ENCODE measurements around the gene TRIP11. TPM values are rescaled to one million over a fixed set of nuclear protein-coding genes. Genes with fewer than 3 reads are reported as not detected.
"Not testable (repeated sequence)": the region's sequence is repeated elsewhere in the genome, so short reads cannot be mapped to it uniquely, and the experiment has no call there.

Gene TRIP11
- total RNA-seq (2014; rRNA removed; shearing (Covaris generic)): 17.9 and 30.2 TPM in 2 replicates

DNA sequence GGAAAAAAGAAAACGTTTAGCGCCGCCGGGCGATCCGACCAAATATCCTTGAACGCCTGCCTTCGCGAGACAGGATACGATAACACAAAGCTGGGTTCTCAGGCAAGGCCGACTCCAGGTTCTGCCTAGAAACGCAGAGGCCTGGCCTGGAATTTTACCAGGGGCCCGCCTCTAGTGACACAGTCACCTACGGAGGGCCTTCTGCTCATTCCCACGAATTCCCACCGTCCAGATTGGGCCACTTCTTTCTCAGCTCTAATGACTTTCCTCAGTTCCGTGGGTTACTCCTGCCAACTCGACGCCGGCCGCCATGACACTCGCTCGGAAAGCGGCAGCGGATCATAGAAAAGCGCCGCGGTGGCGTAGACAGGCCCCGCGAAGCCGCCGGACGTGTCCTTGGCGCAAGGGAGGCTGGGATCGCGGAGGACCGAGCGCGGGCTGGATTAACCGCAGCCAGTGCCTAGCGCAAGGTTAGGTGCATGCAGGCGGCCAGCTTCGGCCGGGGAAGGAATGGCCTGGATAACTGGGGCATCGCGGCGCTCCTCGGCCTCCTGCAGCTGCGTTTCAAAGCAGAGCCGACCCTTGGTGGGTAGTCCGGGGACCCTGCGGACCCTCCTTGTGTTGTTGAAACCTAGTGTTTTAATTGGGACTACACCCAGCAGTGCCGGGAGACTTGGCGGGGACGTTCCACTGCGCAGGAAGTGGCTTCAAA is at the start of gene TRIP11:
Gene TRIP11 (minus strand): TSS at position 341 of the 712 bp plus-strand sequence. CDS start 374 bp downstream, outside the sequence.
- peak; percentile 89 for DNase-seq (ENCODE audit: low read depth)

GRCh38 chr14:92088494-92088893 is 48.6 kb upstream of the TRIP11 start:
- DNase-seq (ENCODE audit: low read depth): no peak

DNA sequence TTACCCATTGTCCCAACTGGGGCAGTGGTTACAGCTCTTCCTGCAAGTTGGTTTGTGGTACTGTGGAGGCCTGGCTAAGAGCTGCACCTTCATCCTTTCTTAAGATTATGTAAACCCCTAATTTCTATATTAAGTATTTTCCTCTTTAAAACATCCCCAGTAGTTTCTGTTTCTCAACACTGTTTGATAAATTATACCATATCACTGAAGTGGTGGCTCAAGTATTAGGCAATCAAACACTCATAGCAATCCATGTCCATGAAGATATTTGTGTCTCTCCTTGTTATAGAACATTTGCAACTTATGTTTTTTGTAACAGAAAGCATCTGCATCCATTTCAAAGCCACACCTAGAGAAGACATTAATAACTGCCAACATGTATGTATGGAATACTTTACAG is 34.7 kb upstream of the TRIP11 start:
- DNase-seq (ENCODE audit: low read depth): no peak

DNA sequence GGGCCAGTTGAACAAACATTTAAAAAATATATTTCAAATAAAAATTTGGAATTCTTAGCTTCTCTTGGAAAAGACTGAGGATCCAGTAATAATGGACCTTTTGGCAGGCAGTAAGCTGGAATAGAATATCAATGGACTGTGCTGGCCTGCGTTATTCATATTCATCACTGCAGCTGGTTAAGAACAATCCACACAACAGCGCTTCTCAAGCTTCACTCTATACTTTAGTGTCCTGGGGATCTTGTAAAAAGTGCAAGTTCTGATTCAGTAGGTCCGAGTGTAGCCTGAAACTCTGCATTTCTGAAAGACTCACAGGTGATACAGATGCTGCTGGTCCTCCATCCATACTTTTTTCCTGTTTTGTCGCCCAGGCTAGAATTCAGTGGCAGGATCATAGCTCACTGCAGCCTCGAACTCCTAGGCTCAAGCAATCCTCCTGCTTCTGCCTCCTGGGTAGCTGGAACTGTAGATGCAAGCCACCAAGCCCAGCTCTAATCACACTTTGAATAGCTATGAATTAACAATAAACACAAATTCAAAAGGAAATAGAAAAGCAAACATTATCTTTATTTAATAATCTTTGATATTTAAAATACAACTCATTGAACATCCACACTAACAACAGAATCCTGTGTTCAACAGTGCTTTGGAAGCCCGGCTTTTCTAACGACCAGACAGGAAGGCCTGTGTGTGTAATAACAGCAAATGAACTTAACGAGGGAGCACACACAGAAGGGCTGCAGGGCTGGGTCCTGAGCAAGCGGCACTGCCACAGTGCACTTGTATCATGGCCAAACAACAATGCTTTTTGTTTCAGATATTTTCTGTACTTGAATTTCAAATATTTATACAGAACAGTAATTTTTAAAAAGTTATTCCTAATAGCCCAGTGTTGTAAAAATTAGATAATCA is 18.4 kb upstream of the TRIP11 start:
- DNase-seq (ENCODE audit: low read depth): no peak

DNA sequence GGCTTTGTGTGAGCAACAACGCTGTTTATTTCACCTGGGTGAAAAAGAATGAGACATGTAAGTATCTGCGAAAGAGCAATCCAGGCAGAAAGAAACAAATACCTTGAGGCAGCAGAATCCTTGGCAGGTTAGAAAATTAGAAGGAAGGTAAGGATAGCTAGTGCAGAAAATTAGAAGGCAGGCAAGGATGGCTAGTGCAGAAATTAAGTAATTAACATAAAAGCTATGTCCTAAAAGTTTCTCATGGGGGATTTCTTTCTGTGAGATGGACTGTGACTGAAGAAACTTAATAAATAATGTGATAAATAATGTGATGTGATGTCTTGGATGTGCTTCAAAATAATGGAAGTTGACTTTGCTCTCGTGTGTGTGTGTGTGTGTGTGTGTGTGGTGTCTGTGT is 9.9 kb upstream of the TRIP11 start:
- no peak for DNase-seq (ENCODE audit: low read depth)

DNA sequence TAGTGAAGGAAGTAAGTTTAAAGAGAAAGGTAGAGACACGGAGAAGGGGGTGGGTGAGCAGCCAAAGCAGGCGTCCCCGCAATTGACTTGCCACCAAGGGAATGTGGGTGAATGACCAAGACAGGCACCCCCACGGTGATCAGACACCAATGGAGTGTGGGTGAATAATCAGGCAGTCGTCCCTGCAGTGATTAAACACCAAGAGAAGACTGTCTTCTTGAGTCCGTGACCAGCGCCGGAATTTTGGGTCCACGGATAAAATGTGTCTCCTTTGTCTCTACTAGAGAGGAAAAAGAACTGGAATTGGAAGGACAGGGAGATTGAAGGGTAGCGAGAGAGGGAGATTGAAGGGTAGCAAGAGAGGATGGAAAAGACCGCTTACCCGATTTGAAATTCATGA is 9.4 kb upstream of the TRIP11 start:
- not testable (repeated sequence) for DNase-seq (ENCODE audit: low read depth)

DNA sequence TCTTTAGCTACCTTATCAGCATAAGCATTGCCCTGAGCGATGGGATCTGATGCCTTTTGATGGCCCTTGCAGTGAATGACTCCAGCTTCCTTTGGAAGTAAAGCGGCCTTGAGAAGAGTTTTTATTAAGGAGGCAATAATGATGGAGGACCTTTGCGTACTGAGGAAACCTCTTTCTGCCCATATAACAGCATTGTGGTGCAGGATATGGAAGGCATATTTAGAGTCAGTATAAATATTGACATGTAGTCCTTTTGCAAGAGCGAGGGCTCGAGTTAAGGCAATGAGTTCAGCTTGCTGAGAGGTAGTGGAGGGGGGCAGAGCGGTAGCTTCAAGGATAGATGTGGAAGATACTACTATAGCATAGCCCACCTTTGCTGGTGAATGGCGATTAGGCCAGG is 6.0 kb upstream of the TRIP11 start:
- not testable (repeated sequence) for DNase-seq (ENCODE audit: low read depth)

DNA sequence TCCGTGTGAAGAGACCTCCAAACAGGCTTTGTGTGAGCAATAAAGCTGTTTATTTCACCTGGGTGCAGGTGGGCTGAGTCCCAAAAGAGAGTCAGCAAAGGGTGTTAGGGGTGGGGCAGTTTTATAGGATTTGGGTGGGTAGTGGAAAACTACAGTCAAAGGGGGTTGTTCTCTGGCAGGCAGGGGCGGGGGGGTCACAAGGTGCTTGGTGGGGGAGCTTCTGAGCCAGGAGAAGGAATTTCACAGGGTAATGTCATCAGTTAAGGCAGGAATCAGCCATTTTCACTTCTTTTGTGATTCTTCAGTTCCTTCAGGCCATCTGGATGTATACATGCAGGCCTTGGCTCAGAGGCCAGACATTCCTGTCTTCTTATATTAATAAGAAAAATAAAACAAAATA is 1.9 kb upstream of the TRIP11 start:
- not testable (repeated sequence) for DNase-seq (ENCODE audit: low read depth)

DNA sequence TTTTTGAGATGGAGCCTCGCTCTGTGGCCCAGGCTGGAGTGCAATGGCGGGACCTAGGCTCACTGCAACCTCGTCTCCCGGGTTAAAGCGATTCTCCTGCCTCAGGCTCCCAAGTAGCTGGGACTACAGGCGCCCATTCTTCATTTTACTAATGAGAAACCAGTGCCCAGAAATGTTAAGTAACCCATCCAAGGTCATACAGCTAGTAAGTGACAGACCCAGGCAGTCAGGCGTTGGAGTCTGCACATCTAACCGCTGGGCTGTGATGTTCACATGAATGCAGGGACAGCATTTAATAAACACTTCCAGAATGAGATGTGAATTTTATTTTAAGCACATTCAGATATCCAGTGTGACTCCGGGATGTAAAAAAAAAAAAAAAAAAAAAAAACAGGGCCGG is 1.3 kb upstream of the TRIP11 start:
- DNase-seq (ENCODE audit: low read depth): no peak

- peak; percentile 69 for DNase-seq (ENCODE audit: low read depth)
These were observed 682 bp upstream of the TRIP11 start for GRCh38 chr14:92040431-92041051.

- DNase-seq (ENCODE audit: low read depth): peak; percentile 65
These were observed 668 bp downstream of the TRIP11 start for GRCh38 chr14:92039063-92039718.

DNA sequence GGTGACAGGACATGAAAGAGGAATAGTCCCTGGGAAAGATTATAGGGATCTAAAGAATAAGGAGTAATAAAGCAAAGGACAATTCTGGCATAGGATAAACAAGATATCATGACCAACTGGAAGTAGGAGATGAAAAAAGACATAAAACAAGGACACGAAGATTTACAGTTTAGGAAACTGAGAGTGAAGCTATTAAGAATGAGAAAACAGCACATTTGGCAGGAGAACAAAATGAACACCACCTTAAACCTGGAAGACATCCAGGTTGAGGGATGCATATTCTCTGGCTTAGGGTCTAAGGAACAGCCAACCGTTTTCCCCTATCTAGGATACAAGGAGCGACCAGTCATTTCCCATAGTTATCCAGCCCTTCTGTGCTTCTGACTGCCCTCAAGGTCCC is 1.9 kb downstream of the TRIP11 start:
- DNase-seq (ENCODE audit: low read depth): no peak

GRCh38 chr14:92035890-92036289 is 4.0 kb downstream of the TRIP11 start:
- DNase-seq (ENCODE audit: low read depth): no peak

- no peak for DNase-seq (ENCODE audit: low read depth)
These were observed 5.8 kb downstream of the TRIP11 start for GRCh38 chr14:92033906-92034687.

- no peak for DNase-seq (ENCODE audit: low read depth)
These were observed 6.4 kb downstream of the TRIP11 start for GRCh38 chr14:92033433-92033832.

- DNase-seq (ENCODE audit: low read depth): no peak
These were observed 13.2 kb downstream of the TRIP11 start for GRCh38 chr14:92026548-92027190.

- no peak for DNase-seq (ENCODE audit: low read depth)
These were observed 17.8 kb downstream of the TRIP11 start for GRCh38 chr14:92022036-92022435.

DNA sequence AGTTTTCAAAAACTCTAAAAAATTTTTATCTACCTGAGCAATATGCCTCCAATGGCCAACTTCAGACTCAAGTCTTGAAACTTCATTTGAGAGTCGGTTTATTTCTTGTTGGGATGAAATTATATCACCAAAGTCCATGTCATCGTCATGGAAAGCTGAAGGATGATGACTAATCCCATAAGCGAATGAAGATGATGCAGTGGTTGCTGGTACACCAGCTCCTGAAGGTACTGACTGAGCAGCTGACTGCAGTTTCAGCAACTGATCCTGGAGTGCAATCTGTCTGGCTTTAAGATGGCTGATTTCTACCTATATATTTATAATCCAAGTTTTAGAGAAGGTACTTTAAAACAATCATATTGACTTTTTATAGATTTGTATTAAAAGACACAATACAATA is 18.3 kb downstream of the TRIP11 start:
- peak; percentile 4 for DNase-seq (ENCODE audit: low read depth)

GRCh38 chr14:92014040-92014439 is 25.8 kb downstream of the TRIP11 start:
- no peak for DNase-seq (ENCODE audit: low read depth)

GRCh38 chr14:92012121-92012748 is 27.6 kb downstream of the TRIP11 start:
- no peak for DNase-seq (ENCODE audit: low read depth)

Measured in RPMI7951 (cell line).